C4-2B (cell line): Measurements from ENCODE around the gene GPA33.

Source experiments
- H3K27ac ChIP-seq: fragments of 450-650 bp; 2 replicates; pipeline ENCODE4 v1.5.1; 2017
- ZFX ChIP-seq: fragments of 450-650 bp; IDR thresholded peaks from 2 replicates; pipeline ENCODE4 v1.6.1; 2017
- TF ChIP-seq, protein P1 (sequence below): fragments of 450-650 bp; conservative IDR thresholded peaks from 2 replicates; pipeline ENCODE4 v1.5.1; 2017; ENCODE audit warnings: mild to moderate bottlenecking

Gene GPA33

GRCh38 chr1:167099851-167100250 lies 9.7 kb upstream of the GPA33 start:
- TF ChIP-seq, protein P1, sequence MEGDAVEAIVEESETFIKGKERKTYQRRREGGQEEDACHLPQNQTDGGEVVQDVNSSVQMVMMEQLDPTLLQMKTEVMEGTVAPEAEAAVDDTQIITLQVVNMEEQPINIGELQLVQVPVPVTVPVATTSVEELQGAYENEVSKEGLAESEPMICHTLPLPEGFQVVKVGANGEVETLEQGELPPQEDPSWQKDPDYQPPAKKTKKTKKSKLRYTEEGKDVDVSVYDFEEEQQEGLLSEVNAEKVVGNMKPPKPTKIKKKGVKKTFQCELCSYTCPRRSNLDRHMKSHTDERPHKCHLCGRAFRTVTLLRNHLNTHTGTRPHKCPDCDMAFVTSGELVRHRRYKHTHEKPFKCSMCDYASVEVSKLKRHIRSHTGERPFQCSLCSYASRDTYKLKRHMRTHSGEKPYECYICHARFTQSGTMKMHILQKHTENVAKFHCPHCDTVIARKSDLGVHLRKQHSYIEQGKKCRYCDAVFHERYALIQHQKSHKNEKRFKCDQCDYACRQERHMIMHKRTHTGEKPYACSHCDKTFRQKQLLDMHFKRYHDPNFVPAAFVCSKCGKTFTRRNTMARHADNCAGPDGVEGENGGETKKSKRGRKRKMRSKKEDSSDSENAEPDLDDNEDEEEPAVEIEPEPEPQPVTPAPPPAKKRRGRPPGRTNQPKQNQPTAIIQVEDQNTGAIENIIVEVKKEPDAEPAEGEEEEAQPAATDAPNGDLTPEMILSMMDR, result no peak
- TF ChIP-seq ZFX, result no peak
- H3K27ac ChIP-seq, result no peak overlapping the region

- TF ChIP-seq ZFX, result no peak
- TF ChIP-seq, protein P1, result no peak
- no peak overlapping the region for H3K27ac ChIP-seq
Observed at GRCh38 chr1:167095368-167095767, 5.2 kb upstream of the GPA33 start.

- TF ChIP-seq, protein P1, result no peak
- TF ChIP-seq ZFX, result no peak
- no peak overlapping the region for H3K27ac ChIP-seq
Observed at GRCh38 chr1:167094690-167095089, 4.5 kb upstream of the GPA33 start.

GRCh38 chr1:167093846-167094516 lies 3.8 kb upstream of the GPA33 start, which contains the start of gene STYXL2:
STYXL2 (plus strand) TSS chr1:167094075; CDS start chr1:167094850, 775 bp downstream.
- no peak within 1 kb of the TSS for H3K27ac ChIP-seq
- TF ChIP-seq, protein P1, result no peak

DNA sequence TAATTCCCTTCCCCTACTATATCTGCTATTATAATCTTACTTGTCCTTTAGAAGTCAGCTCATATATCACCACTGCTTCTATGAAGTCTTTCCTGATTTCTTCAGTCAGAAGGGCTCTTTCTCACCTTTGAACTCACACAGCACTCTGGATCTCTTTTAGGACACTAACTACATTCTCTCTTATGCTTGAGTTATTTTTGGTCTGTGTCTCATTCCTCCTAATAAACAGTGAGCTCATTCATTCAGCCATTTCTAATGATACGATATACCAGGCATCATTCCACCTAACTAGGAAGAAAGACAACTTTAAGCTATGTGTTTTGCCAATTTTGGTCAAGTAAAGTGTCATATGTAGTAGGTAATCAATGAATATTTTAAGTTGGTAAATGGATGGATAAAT lies 2.5 kb upstream of the GPA33 start:
- TF ChIP-seq ZFX, result no peak
- TF ChIP-seq, protein P1, result no peak

GRCh38 chr1:167089939-167090313 lies 251 bp downstream of the GPA33 start:
- TF ChIP-seq, protein P1, result no peak
- no peak for TF ChIP-seq ZFX
- no peak overlapping the region for H3K27ac ChIP-seq

More for the DNA sequence above, 2.5 kb upstream of the GPA33 start:
- no peak overlapping the region for H3K27ac ChIP-seq

- TF ChIP-seq, protein P1, result no peak
- TF ChIP-seq ZFX, result no peak
- no peak overlapping the region for H3K27ac ChIP-seq
Observed at GRCh38 chr1:167088746-167089417, 1.3 kb downstream of the GPA33 start.
